22Rv1 (cell line): Measurements from ENCODE around the gene FAF1.

Source experiments
- ZFX ChIP-seq: fragments of 450-650 bp; IDR thresholded peaks from 2 replicates; pipeline ENCODE4 v1.6.1; 2017; ENCODE audit warnings: antibody characterized with exemption, borderline replicate concordance
- TF ChIP-seq, protein P1 (sequence below): fragments of 450-650 bp; IDR thresholded peaks from 2 replicates; pipeline ENCODE4 v1.5.1; 2017; ENCODE audit warnings: mild to moderate bottlenecking

DNA sequence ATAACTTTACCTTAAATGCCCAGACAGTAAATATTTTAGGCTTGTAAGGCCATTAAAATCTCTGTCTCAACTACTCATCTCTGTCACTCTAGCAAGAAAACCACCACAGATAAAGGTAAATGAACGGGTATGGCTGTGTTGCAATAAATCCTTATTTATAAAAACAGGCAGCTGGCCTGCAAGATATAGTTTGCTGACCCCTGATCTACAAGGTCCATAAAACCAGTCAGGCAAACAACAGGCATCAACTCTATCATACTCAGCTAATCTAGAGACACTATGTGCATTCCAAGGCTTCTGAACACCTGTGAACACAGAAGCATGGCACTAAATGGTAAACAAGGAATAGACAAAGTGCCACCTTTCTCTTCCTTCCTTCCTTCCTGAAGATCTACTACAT lies 9.7 kb downstream of the FAF1 start:
- TF ChIP-seq, protein P1, sequence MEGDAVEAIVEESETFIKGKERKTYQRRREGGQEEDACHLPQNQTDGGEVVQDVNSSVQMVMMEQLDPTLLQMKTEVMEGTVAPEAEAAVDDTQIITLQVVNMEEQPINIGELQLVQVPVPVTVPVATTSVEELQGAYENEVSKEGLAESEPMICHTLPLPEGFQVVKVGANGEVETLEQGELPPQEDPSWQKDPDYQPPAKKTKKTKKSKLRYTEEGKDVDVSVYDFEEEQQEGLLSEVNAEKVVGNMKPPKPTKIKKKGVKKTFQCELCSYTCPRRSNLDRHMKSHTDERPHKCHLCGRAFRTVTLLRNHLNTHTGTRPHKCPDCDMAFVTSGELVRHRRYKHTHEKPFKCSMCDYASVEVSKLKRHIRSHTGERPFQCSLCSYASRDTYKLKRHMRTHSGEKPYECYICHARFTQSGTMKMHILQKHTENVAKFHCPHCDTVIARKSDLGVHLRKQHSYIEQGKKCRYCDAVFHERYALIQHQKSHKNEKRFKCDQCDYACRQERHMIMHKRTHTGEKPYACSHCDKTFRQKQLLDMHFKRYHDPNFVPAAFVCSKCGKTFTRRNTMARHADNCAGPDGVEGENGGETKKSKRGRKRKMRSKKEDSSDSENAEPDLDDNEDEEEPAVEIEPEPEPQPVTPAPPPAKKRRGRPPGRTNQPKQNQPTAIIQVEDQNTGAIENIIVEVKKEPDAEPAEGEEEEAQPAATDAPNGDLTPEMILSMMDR: no peak
- no peak for TF ChIP-seq ZFX
